ENCODE measurements around the gene TALDO1. TPM values are rescaled to one million over a fixed set of nuclear protein-coding genes. Genes with fewer than 3 reads are reported as not detected.

TALDO1 gene
- total RNA-seq, 2 donors from 2014 or later: 60.4 to 102 TPM

GRCh38 chr11:706439-706956 lies 40.8 kb upstream of the TALDO1 start:
- Mint-ChIP-seq H3K36me3 (ENCODE audit: low read depth) (no peaks in the 10 kb centered on the region), H3K4me1 (peaks cover 12% of the 10 kb centered on the region)

GRCh38 chr11:706957-707816 lies 40.1 kb upstream of the TALDO1 start:
- no peak for DNase-seq
- H3K27me3 Mint-ChIP-seq: peaks cover 16% of the 10 kb centered on the region

More at GRCh38 chr11:706439-706956, 40.8 kb upstream of the TALDO1 start:
- Mint-ChIP-seq H3K4me3 (no peak overlapping the region), H3K27me3 (peaks cover 16% of the 10 kb centered on the region), H3K27ac (no peak overlapping the region)
- DNase-seq (no peak), ATAC-seq (no peak)
- no peaks in the 10 kb centered on the region for H3K9me3 ChIP-seq (ENCODE audit: control insufficient read depth, low read length, poor library complexity, severe bottlenecking)

GRCh38 chr11:707817-708420 lies 39.3 kb upstream of the TALDO1 start:
- no peak for ATAC-seq
- no peaks in the 10 kb centered on the region for H3K36me3 Mint-ChIP-seq (ENCODE audit: low read depth)
- H3K4me3 Mint-ChIP-seq: no peak overlapping the region
- no peak for DNase-seq
- peaks cover 12% of the 10 kb centered on the region for H3K4me1 Mint-ChIP-seq
- no peaks in the 10 kb centered on the region for H3K9me3 ChIP-seq (ENCODE audit: control insufficient read depth, low read length, poor library complexity, severe bottlenecking)
- no peak overlapping the region for H3K27ac Mint-ChIP-seq
- H3K27me3 Mint-ChIP-seq: peaks cover 16% of the 10 kb centered on the region

More at GRCh38 chr11:706957-707816, 40.1 kb upstream of the TALDO1 start:
- Mint-ChIP-seq H3K4me1 (peaks cover 12% of the 10 kb centered on the region), H3K4me3 (peak overlapping the region; percentile 77), H3K27ac (no peak overlapping the region), H3K36me3 (ENCODE audit: low read depth) (no peaks in the 10 kb centered on the region)
- ATAC-seq: no peak
- no peaks in the 10 kb centered on the region for H3K9me3 ChIP-seq (ENCODE audit: control insufficient read depth, low read length, poor library complexity, severe bottlenecking)

GRCh38 chr11:708511-708910 lies 38.8 kb upstream of the TALDO1 start:
- Mint-ChIP-seq H3K4me1 (peaks cover 12% of the 10 kb centered on the region), H3K27me3 (peaks cover 16% of the 10 kb centered on the region), H3K27ac (no peak overlapping the region), H3K4me3 (no peak overlapping the region), H3K36me3 (ENCODE audit: low read depth) (no peaks in the 10 kb centered on the region)
- ATAC-seq (no peak), DNase-seq (no peak)
- no peaks in the 10 kb centered on the region for H3K9me3 ChIP-seq (ENCODE audit: control insufficient read depth, low read length, poor library complexity, severe bottlenecking)

GRCh38 chr11:709109-709997 lies 37.9 kb upstream of the TALDO1 start:
- H3K4me1 Mint-ChIP-seq: peaks cover 12% of the 10 kb centered on the region
- no peaks in the 10 kb centered on the region for H3K36me3 Mint-ChIP-seq (ENCODE audit: low read depth)
- H3K27ac Mint-ChIP-seq: no peak overlapping the region
- H3K9me3 ChIP-seq (ENCODE audit: control insufficient read depth, low read length, poor library complexity, severe bottlenecking): no peaks in the 10 kb centered on the region
- DNase-seq (no peak), ATAC-seq (no peak)
- no peak overlapping the region for H3K4me3 Mint-ChIP-seq
- peaks cover 16% of the 10 kb centered on the region for H3K27me3 Mint-ChIP-seq

- H3K27ac Mint-ChIP-seq: no peak overlapping the region
- ATAC-seq: no peak
Observed at GRCh38 chr11:714436-714835, 32.8 kb upstream of the TALDO1 start.

GRCh38 chr11:719214-720016 lies 27.8 kb upstream of the TALDO1 start:
- ATAC-seq (no peak), DNase-seq (no peak)
- H3K4me3 Mint-ChIP-seq: peak overlapping the region; percentile 73
- H3K27me3 Mint-ChIP-seq: peaks cover 6% of the 10 kb centered on the region
- peaks cover 5% of the 10 kb centered on the region for H3K36me3 Mint-ChIP-seq (ENCODE audit: low read depth)
- no peak overlapping the region for H3K27ac Mint-ChIP-seq
- peaks cover 9% of the 10 kb centered on the region for H3K4me1 Mint-ChIP-seq
- no peaks in the 10 kb centered on the region for H3K9me3 ChIP-seq (ENCODE audit: control insufficient read depth, low read length, poor library complexity, severe bottlenecking)

More at GRCh38 chr11:714436-714835, 32.8 kb upstream of the TALDO1 start:
- peaks cover 3% of the 10 kb centered on the region for H3K36me3 Mint-ChIP-seq (ENCODE audit: low read depth)
- DNase-seq: no peak
- H3K9me3 ChIP-seq (ENCODE audit: control insufficient read depth, low read length, poor library complexity, severe bottlenecking): no peaks in the 10 kb centered on the region
- H3K27me3 Mint-ChIP-seq: peaks cover 5% of the 10 kb centered on the region
- H3K4me3 Mint-ChIP-seq: no peak overlapping the region
- peaks cover 9% of the 10 kb centered on the region for H3K4me1 Mint-ChIP-seq

GRCh38 chr11:720017-720641 lies 27.1 kb upstream of the TALDO1 start:
- no peaks in the 10 kb centered on the region for H3K9me3 ChIP-seq (ENCODE audit: control insufficient read depth, low read length, poor library complexity, severe bottlenecking)
- DNase-seq (no peak), ATAC-seq (no peak)
- Mint-ChIP-seq H3K4me3 (peak overlapping the region; percentile 73), H3K36me3 (ENCODE audit: low read depth) (peaks cover 2% of the 10 kb centered on the region), H3K27me3 (peaks cover 6% of the 10 kb centered on the region), H3K4me1 (peaks cover 9% of the 10 kb centered on the region), H3K27ac (no peak overlapping the region)

GRCh38 chr11:720642-721246 lies 26.5 kb upstream of the TALDO1 start:
- peaks cover 2% of the 10 kb centered on the region for H3K36me3 Mint-ChIP-seq (ENCODE audit: low read depth)
- H3K4me1 Mint-ChIP-seq: peaks cover 9% of the 10 kb centered on the region
- peaks cover 6% of the 10 kb centered on the region for H3K27me3 Mint-ChIP-seq
- peak in 1 of 3 donors; percentile 35 for DNase-seq
- no peak overlapping the region for H3K27ac Mint-ChIP-seq
- peak overlapping the region; percentile 70 for H3K4me3 Mint-ChIP-seq
- peak; percentile 69 for ATAC-seq
- H3K9me3 ChIP-seq (ENCODE audit: control insufficient read depth, low read length, poor library complexity, severe bottlenecking): no peaks in the 10 kb centered on the region

GRCh38 chr11:721247-721740 lies 26.0 kb upstream of the TALDO1 start:
- ATAC-seq (peak; percentile 11), DNase-seq (no peak)
- no peaks in the 10 kb centered on the region for H3K9me3 ChIP-seq (ENCODE audit: control insufficient read depth, low read length, poor library complexity, severe bottlenecking)
- peak overlapping the region; percentile 70 for H3K4me3 Mint-ChIP-seq
- peaks cover 2% of the 10 kb centered on the region for H3K36me3 Mint-ChIP-seq (ENCODE audit: low read depth)
- H3K27ac Mint-ChIP-seq: no peak overlapping the region
- peaks cover 9% of the 10 kb centered on the region for H3K4me1 Mint-ChIP-seq
- peaks cover 6% of the 10 kb centered on the region for H3K27me3 Mint-ChIP-seq

GRCh38 chr11:721741-722345 lies 25.4 kb upstream of the TALDO1 start:
- ATAC-seq: peak; percentile 67
- H3K4me1 Mint-ChIP-seq: peaks cover 11% of the 10 kb centered on the region
- H3K27ac Mint-ChIP-seq: no peak overlapping the region
- peaks cover 6% of the 10 kb centered on the region for H3K27me3 Mint-ChIP-seq
- H3K4me3 Mint-ChIP-seq: peak overlapping the region; percentile 70
- no peaks in the 10 kb centered on the region for H3K9me3 ChIP-seq (ENCODE audit: control insufficient read depth, low read length, poor library complexity, severe bottlenecking)
- peaks cover 2% of the 10 kb centered on the region for H3K36me3 Mint-ChIP-seq (ENCODE audit: low read depth)
- DNase-seq: peak in 2 of 3 donors; percentile 39 to 48
